Neural crest cell (in vitro differentiated cells): ENCODE data around the gene MAP3K13. TPM values are rescaled to one million over a fixed set of nuclear protein-coding genes. Genes with fewer than 3 reads are reported as not detected.

Experiments
- DNase-seq: peaks from one replicate; pipeline ENCODE4 v3.0.0; 2021; ENCODE audit warnings: low read depth, mixed read lengths, low spot score
- H3K27ac Mint-ChIP-seq: one replicate; pipeline ENCODE4 v1.8.0; 2021; ENCODE audit warnings: mild to moderate bottlenecking, mixed read lengths; ENCODE audit not compliant: unreplicated experiment
- H3K27me3 Mint-ChIP-seq: 2 replicates; pipeline ENCODE4 v1.8.0; 2021; ENCODE audit warnings: low read depth, mild to moderate bottlenecking, mixed read lengths
- H3K36me3 Mint-ChIP-seq: 2 replicates; pipeline ENCODE4 v1.8.0; 2021; ENCODE audit warnings: low read depth, mild to moderate bottlenecking, mixed read lengths
- H3K4me1 Mint-ChIP-seq: 2 replicates; pipeline ENCODE4 v1.8.0; 2021; ENCODE audit warnings: mixed read lengths
- H3K4me3 Mint-ChIP-seq: one replicate; pipeline ENCODE4 v1.8.0; 2021; ENCODE audit warnings: mild to moderate bottlenecking, mixed read lengths
- H3K9me3 Mint-ChIP-seq: 2 replicates; pipeline ENCODE4 v1.8.0; 2021; ENCODE audit warnings: mixed read lengths
- CTCF ChIP-seq: fragments of 200-600 bp; sonication (generic); conservative IDR thresholded peaks from 2 replicates; pipeline ENCODE4 v1.5.0; 2021; ENCODE audit warnings: antibody characterized with exemption, mild to moderate bottlenecking
- total RNA-seq: library from RNA; stranded (reverse); gene quantifications from 2 replicates; pipeline ENCODE4 v1.2.1, GENCODE V29; 2021

MAP3K13 gene
- total RNA-seq, 1 donor from 2014 or later = 18.8 TPM

GRCh38 chr3:185335799-185336198 lies 27.1 kb upstream of the MAP3K13 start:
- Mint-ChIP-seq H3K4me3 (no peak overlapping the region), H3K9me3 (no peaks in the 10 kb centered on the region), H3K4me1 (no peaks in the 10 kb centered on the region), H3K27ac (no peak overlapping the region), H3K27me3 (no peaks in the 10 kb centered on the region), H3K36me3 (no peaks in the 10 kb centered on the region)
- no peak for DNase-seq
- no peak for TF ChIP-seq CTCF

- no peaks in the 10 kb centered on the region for H3K9me3 Mint-ChIP-seq
- H3K4me1 Mint-ChIP-seq = no peaks in the 10 kb centered on the region
- no peak for DNase-seq
- H3K4me3 Mint-ChIP-seq = no peak overlapping the region
- no peak overlapping the region for H3K27ac Mint-ChIP-seq
- peak; percentile 22 for TF ChIP-seq CTCF
- no peaks in the 10 kb centered on the region for H3K36me3 Mint-ChIP-seq
- H3K27me3 Mint-ChIP-seq = no peaks in the 10 kb centered on the region
These were observed 25.6 kb upstream of the MAP3K13 start for GRCh38 chr3:185337231-185337816.

- DNase-seq = no peak
- TF ChIP-seq CTCF = no peak
- Mint-ChIP-seq H3K4me1 (no peaks in the 10 kb centered on the region), H3K27ac (no peak overlapping the region), H3K27me3 (no peaks in the 10 kb centered on the region), H3K36me3 (no peaks in the 10 kb centered on the region), H3K9me3 (no peaks in the 10 kb centered on the region), H3K4me3 (no peak overlapping the region)
These were observed 23.0 kb upstream of the MAP3K13 start for GRCh38 chr3:185339945-185340344.

GRCh38 chr3:185340751-185341150 lies 22.2 kb upstream of the MAP3K13 start:
- Mint-ChIP-seq H3K27ac (no peak overlapping the region), H3K4me1 (no peaks in the 10 kb centered on the region), H3K36me3 (no peaks in the 10 kb centered on the region), H3K27me3 (no peaks in the 10 kb centered on the region), H3K4me3 (no peak overlapping the region), H3K9me3 (no peaks in the 10 kb centered on the region)
- no peak for DNase-seq
- TF ChIP-seq CTCF = no peak

- no peak overlapping the region for H3K27ac Mint-ChIP-seq
- H3K27me3 Mint-ChIP-seq = no peaks in the 10 kb centered on the region
- TF ChIP-seq CTCF = no peak
- no peaks in the 10 kb centered on the region for H3K9me3 Mint-ChIP-seq
- no peaks in the 10 kb centered on the region for H3K4me1 Mint-ChIP-seq
- no peak overlapping the region for H3K4me3 Mint-ChIP-seq
- no peak for DNase-seq
- no peaks in the 10 kb centered on the region for H3K36me3 Mint-ChIP-seq
These were observed 21.1 kb upstream of the MAP3K13 start for GRCh38 chr3:185341616-185342458.
